GM18907 (cell line): Measurements from ENCODE around the gene FBXL13.
"Not testable (repeated sequence)": the region's sequence is repeated elsewhere in the genome, so short reads cannot be mapped to it uniquely, and the experiment has no call there.

Experiments used
- ATAC-seq: cut with Tn5 transposase; IDR thresholded peaks from one replicate; pipeline ENCODE4 v1.9.1; 2021; ENCODE audit warnings: mild to moderate bottlenecking, moderate library complexity; ENCODE audit not compliant: unreplicated experiment

Gene FBXL13

GRCh38 chr7:102988631-102989560 is 85.7 kb downstream of the FBXL13 start:
- ATAC-seq: no peak

- ATAC-seq: no peak
These were observed 86.5 kb downstream of the FBXL13 start for GRCh38 chr7:102988088-102988487.

GRCh38 chr7:102985176-102985783 is 89.3 kb downstream of the FBXL13 start:
- ATAC-seq: no peak

DNA sequence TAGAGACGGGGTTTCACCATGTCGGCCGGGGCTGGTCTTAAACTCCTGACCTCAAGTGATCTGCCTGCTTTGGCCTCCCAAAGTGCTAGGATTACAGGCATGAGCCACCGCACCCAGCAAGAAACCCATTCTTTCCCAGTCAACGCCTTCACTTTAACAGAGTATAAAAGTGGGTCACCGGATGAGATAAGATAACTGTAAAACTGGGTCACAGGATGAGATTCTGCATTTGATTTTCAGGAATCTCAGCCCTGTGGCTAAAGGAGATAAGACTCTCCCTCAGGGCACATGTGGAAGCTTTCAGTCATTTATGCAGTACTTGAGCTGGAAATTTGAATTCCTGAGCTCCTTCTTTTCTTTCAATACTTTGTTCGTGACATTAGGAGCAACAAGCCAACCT is 91.0 kb downstream of the FBXL13 start:
- no peak for ATAC-seq

DNA sequence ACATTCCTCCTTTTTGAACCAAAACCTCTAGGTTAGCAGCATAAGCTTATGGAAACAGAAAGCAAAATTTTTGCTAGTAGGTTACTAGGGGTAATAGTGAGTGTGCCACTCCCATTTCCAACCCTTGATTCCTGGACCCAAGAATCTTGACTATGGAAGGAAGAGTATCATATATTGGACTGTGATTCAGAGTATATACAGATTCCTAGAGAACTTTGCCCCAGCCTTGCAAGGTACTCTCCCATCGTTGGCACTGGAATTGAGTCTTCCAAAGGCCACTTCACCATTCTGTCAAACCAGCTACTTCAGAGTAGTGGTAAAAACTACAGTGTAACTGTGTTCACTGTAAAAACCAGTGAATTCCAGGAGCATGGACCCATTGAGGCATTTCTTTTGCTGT is 92.4 kb downstream of the FBXL13 start:
- ATAC-seq: no peak

- ATAC-seq: no peak
These were observed 93.1 kb downstream of the FBXL13 start for GRCh38 chr7:102981451-102981850.

DNA sequence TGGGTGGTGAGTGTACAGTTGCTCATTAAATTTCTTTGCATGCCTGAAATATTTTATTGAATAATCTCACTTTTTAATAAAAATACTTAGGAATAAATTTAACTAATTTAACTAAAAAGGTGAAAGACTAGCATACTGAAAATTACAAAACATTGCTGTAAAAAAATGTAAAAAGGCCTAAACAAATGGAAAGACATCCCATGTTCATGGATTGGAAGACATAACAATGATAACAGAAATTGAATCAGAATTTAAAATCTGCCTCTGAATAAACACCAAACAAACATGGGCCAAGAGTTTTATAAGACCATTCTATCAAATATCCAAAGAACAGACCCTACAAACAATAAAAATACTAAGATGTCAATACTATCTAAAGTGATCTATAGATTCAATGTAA is 94.9 kb downstream of the FBXL13 start:
- no peak for ATAC-seq

GRCh38 chr7:102978284-102978683 is 96.3 kb downstream of the FBXL13 start:
- ATAC-seq: no peak

- ATAC-seq: not testable (repeated sequence)
These were observed 97.0 kb downstream of the FBXL13 start for GRCh38 chr7:102977586-102977985.

GRCh38 chr7:102976493-102976892 is 98.1 kb downstream of the FBXL13 start:
- ATAC-seq: no peak

DNA sequence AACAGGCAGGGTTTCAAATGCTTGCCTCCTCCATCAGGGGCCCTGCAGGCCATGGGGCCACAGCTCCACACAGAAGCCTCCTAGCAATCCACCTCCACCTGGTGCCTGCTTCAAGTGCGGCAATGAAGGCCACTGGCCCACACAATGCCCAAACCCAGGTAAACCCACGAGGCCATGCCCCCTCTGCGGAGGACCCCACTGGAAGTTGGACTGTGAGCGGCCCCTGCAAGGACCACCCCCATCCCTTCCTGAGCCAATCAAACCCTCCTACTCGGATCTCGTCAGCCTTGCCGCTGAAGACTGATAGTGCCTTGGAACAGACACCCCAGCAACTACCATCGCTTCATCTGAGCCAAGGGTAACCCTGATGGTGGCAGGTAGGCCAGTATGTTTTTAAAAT is 98.7 kb downstream of the FBXL13 start:
- ATAC-seq: no peak

- ATAC-seq: no peak
These were observed 100.0 kb downstream of the FBXL13 start for GRCh38 chr7:102974366-102975236.

GRCh38 chr7:102973096-102973802 is 101.3 kb downstream of the FBXL13 start:
- no peak for ATAC-seq

DNA sequence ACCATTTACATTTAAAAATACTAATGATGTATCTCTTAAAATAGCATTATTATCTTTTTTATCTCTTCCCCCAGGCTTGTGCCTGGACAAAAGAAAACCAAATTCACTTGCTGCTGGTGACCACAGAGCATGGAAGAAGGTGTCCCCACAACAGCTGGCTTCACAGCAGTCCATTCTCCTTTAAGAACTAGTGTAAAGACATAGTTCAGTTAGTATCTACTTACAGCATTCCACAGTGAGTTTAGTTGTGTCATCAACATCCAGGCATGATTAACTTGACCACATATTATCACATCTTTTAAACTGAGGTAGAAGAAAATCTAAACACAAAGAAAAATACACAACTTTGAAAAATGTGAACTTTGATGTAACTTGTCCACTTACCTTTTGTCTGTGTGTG is 106.8 kb downstream of the FBXL13 start:
- no peak for ATAC-seq

DNA sequence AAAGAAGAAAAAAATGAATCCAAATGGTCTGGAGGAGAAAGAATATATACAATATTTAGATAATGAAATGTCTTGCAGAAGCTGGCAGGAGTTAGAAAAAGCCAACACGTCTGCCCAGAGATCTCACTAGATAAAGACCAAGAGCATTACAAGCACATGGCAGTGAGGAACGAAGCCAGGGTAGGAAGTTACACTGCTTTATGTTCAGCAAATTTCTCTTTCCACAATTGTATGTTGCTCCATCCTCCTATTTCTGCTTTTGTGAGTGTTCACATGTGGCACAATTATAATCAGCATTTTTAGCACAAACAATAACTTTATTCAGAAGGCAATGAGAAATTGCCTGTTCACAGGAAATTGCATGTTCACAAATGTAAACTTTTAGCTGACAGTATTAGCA is 108.1 kb downstream of the FBXL13 start:
- no peak for ATAC-seq

DNA sequence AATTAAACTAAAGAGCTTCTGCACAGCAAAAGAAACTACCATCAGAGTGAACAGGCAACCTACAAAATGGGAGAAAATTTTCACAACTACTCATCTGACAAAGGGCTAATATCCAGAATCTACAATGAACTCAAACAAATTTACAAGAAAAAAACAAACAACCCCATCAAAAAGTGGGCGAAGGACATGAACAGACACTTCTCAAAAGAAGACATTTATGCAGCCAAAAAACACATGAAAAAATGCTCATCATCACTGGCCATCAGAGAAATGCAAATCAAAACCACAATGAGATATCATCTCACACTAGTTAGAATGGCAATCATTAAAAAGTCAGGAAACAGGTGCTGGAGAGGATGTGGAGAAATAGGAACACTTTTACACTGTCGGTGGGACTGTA is 112.6 kb downstream of the FBXL13 start:
- not testable (repeated sequence) for ATAC-seq

GRCh38 chr7:102958004-102958403 is 116.6 kb downstream of the FBXL13 start:
- not testable (repeated sequence) for ATAC-seq

GRCh38 chr7:102954359-102954758 is 120.2 kb downstream of the FBXL13 start:
- not testable (repeated sequence) for ATAC-seq

DNA sequence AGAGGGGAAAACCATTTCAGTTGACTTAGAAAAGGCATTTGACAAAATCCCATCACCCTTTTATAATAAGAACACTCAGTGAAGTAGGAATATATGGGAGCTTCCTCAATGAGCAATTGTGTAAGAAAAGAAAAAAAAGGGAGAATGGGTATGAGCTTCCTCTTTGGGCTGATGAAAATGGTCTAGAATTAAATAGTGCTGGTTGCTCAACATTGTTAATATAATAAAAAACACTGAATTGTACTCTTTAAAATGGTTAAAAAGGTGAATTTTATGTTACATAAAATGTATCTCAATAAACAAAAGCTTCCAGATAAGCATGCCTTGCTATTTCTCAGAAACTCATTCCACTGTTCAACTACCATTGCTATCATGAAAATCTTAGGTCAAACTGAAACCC is 121.2 kb downstream of the FBXL13 start:
- no peak for ATAC-seq

GRCh38 chr7:102951839-102952238 is 122.8 kb downstream of the FBXL13 start:
- ATAC-seq: no peak

DNA sequence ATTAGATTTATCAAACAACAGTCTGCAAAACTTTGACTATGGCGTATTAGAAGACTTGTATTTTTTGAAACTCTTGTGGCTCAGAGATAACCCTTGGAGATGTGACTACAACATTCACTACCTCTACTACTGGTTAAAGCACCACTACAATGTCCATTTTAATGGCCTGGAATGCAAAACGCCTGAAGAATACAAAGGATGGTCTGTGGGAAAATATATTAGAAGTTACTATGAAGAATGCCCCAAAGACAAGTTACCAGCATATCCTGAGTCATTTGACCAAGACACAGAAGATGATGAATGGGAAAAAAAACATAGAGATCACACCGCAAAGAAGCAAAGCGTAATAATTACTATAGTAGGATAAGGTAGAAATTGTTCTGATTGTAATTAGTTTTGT is 130.4 kb downstream of the FBXL13 start:
- no peak for ATAC-seq
